Body of pancreas (tissue), 4 donors: ENCODE data around the gene ETFBKMT.

Experiments used
- CTCF ChIP-seq, 7 experiments: fragments of 450-650 bp in 4 of 7; fragments of 200-600 bp in 3 of 7; sonication (generic) in 3 of 7; IDR thresholded peaks; one replicate each; pipeline ENCODE4 v1.5.1; 2016 to 2019; ENCODE audit warnings: antibody characterized with exemption in 7 of 7
- POLR2A ChIP-seq, 3 donors: fragments of 450-650 bp; IDR thresholded peaks; one replicate each; pipeline ENCODE4 v1.6.1; 2016; ENCODE audit warnings: antibody characterized with exemption in 3 of 3, mild to moderate bottlenecking in 2 of 3

- TF ChIP-seq CTCF (IDR thresholded peaks at IDR 0.05) = no peak
- TF ChIP-seq POLR2A (IDR thresholded peaks at IDR 0.05) = no peak
Observed at GRCh38 chr12:31634620-31635019, 24.9 kb upstream of the ETFBKMT start.
